ENCODE results near the gene ZBTB5.
"Not testable (repeated sequence)": the region's sequence is repeated elsewhere in the genome, so short reads cannot be mapped to it uniquely, and the experiment has no call there.

Gene ZBTB5

GRCh38 chr9:37486256-37486615 is 21.0 kb upstream of the ZBTB5 start:
- no peak for DNase-seq

GRCh38 chr9:37485389-37486255 is 20.4 kb upstream of the ZBTB5 start, which contains the start of gene POLR1E:
POLR1E (plus strand) TSS chr9:37485948; CDS start chr9:37486048, 100 bp downstream.
- peak; percentile 98 for DNase-seq

GRCh38 chr9:37480759-37481158 is 15.5 kb upstream of the ZBTB5 start:
- DNase-seq: no peak

GRCh38 chr9:37477987-37478619 is 12.9 kb upstream of the ZBTB5 start:
- DNase-seq: not testable (repeated sequence)

GRCh38 chr9:37477443-37477842 is 12.2 kb upstream of the ZBTB5 start:
- DNase-seq: not testable (repeated sequence)

GRCh38 chr9:37476930-37477329 is 11.7 kb upstream of the ZBTB5 start:
- DNase-seq: no peak

GRCh38 chr9:37474438-37474837 is 9.2 kb upstream of the ZBTB5 start:
- DNase-seq: no peak

GRCh38 chr9:37473982-37474381 is 8.7 kb upstream of the ZBTB5 start:
- DNase-seq: not testable (repeated sequence)

- no peak for DNase-seq
These were observed 6.9 kb upstream of the ZBTB5 start for GRCh38 chr9:37471942-37472684.

GRCh38 chr9:37468620-37469019 is 3.4 kb upstream of the ZBTB5 start:
- no peak for DNase-seq

- DNase-seq: not testable (repeated sequence)
These were observed 2.3 kb upstream of the ZBTB5 start for GRCh38 chr9:37467530-37467929.

GRCh38 chr9:37466037-37466709 is 923 bp upstream of the ZBTB5 start:
- peak; percentile 92 for DNase-seq

- DNase-seq: no peak
These were observed 613 bp downstream of the ZBTB5 start for GRCh38 chr9:37464426-37465248.

- DNase-seq: no peak
These were observed 1.2 kb downstream of the ZBTB5 start for GRCh38 chr9:37464006-37464405.

GRCh38 chr9:37456817-37457216 is 8.4 kb downstream of the ZBTB5 start:
- no peak for DNase-seq

GRCh38 chr9:37455884-37456647 is 9.2 kb downstream of the ZBTB5 start:
- DNase-seq: no peak

- no peak for DNase-seq
These were observed 11.0 kb downstream of the ZBTB5 start for GRCh38 chr9:37454238-37454637.

GRCh38 chr9:37453827-37454226 is 11.4 kb downstream of the ZBTB5 start:
- DNase-seq: no peak

GRCh38 chr9:37452611-37453010 is 12.6 kb downstream of the ZBTB5 start:
- DNase-seq: no peak

- no peak for DNase-seq
These were observed 13.6 kb downstream of the ZBTB5 start for GRCh38 chr9:37451628-37452027.

All from NCI-H146 (cell line).